AG08396 (cell line): Measurements from ENCODE around the gene KANSL1.
"Not testable (repeated sequence)": the region's sequence is repeated elsewhere in the genome, so short reads cannot be mapped to it uniquely, and the experiment has no call there.

Source experiments
- DNase-seq: peaks from one replicate; pipeline ENCODE4 v3.0.0; 2012; ENCODE audit warnings: low spot score, mixed read lengths

KANSL1 gene

GRCh38 chr17:46023783-46024388 is 169.3 kb downstream of the KANSL1 start:
- no peak for DNase-seq

DNA sequence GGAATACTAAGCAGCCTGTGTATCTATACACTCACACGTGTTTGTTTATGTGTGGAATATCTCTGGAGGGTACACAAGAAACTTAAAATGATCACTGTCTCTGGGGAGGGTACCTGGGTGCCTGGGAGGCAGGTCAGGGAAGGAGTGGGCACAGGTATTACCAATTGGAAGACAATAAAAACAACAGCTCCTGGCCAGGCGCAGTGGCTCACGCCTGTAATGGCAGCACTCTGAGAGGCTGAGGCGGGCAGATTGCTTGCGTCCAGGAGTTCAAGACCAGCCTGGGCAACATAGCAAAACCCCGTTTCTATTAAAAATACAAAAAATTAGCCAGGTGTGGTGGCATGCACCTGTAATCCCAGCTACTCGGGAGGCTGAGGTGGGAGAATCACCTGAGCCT is 169.9 kb downstream of the KANSL1 start:
- not testable (repeated sequence) for DNase-seq

- DNase-seq, result no peak
Measured at GRCh38 chr17:46020998-46021397, 172.2 kb downstream of the KANSL1 start.

- no peak for DNase-seq
Measured at GRCh38 chr17:46020023-46020761, 173.0 kb downstream of the KANSL1 start.

- DNase-seq, result not testable (repeated sequence)
Measured at GRCh38 chr17:46019408-46019925, 173.8 kb downstream of the KANSL1 start.

DNA sequence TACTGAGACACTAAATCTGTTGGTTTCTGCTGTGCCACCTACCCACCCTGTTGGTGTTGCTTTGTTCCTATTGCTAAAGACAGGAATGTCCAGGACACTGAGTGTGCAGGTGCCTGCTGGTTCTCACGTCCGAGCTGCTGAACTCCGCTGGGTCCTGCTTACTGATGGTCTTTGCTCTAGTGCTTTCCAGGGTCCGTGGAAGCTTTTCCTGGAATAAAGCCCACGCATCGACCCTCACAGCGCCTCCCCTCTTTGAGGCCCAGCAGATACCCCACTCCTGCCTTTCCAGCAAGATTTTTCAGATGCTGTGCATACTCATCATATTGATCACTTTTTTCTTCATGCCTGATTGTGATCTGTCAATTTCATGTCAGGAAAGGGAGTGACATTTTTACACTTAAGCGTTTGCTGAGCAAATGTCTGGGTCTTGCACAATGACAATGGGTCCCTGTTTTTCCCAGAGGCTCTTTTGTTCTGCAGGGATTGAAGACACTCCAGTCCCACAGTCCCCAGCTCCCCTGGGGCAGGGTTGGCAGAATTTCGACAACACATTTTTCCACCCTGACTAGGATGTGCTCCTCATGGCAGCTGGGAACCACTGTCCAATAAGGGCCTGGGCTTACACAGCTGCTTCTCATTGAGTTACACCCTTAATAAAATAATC is 179.6 kb downstream of the KANSL1 start:
- DNase-seq, result peak; percentile 85

DNA sequence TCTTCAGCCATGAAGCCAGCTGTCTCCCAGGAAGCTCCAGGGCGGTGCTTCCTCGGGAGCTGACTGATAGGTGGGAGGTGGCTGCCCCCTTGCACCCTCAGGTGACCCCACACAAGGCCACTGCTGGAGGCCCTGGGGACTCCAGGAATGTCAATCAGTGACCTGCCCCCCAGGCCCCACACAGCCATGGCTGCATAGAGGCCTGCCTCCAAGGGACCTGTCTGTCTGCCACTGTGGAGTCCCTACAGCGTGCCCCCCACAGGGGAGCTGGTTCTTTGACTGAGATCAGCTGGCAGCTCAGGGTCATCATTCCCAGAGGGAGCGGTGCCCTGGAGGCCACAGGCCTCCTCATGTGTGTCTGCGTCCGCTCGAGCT is 180.1 kb downstream of the KANSL1 start:
- DNase-seq, result no peak

DNA sequence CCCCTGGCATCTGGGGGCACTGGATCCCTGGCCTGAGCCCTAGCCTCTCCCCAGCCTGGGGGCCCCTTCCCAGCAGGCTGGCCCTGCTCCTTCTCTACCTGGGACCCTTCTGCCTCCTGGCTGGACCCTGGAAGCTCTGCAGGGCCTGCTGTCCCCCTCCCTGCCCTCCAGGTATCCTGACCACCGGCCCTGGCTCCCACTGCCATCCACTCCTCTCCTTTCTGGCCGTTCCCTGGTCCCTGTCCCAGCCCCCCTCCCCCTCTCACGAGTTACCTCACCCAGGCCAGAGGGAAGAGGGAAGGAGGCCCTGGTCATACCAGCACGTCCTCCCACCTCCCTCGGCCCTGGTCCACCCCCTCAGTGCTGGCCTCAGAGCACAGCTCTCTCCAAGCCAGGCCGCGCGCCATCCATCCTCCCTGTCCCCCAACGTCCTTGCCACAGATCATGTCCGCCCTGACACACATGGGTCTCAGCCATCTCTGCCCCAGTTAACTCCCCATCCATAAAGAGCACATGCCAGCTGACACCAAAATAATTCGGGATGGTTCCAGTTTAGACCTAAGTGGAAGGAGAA is 180.6 kb downstream of the KANSL1 start:
- DNase-seq, result no peak

DNA sequence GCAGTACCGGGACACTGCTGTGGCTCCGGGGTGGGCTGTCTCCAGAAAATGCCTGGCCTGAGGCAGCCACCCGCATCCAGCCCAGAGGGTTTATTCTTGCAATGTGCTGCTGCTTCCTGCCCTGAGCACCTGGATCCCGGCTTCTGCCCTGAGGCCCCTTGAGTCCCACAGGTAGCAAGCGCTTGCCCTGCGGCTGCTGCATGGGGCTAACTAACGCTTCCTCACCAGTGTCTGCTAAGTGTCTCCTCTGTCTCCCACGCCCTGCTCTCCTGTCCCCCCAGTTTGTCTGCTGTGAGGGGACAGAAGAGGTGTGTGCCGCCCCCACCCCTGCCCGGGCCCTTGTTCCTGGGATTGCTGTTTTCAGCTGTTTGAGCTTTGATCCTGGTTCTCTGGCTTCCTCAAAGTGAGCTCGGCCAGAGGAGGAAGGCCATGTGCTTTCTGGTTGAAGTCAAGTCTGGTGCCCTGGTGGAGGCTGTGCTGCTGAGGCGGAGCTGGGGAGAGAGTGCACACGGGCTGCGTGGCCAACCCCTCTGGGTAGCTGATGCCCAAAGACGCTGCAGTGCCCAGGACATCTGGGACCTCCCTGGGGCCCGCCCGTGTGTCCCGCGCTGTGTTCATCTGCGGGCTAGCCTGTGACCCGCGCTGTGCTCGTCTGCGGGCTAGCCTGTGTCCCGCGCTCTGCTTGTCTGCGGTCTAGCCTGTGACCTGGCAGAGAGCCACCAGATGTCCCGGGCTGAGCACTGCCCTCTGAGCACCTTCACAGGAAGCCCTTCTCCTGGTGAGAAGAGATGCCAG is 181.3 kb downstream of the KANSL1 start:
- DNase-seq, result no peak

GRCh38 chr17:46010597-46011186 is 182.5 kb downstream of the KANSL1 start:
- DNase-seq, result no peak

DNA sequence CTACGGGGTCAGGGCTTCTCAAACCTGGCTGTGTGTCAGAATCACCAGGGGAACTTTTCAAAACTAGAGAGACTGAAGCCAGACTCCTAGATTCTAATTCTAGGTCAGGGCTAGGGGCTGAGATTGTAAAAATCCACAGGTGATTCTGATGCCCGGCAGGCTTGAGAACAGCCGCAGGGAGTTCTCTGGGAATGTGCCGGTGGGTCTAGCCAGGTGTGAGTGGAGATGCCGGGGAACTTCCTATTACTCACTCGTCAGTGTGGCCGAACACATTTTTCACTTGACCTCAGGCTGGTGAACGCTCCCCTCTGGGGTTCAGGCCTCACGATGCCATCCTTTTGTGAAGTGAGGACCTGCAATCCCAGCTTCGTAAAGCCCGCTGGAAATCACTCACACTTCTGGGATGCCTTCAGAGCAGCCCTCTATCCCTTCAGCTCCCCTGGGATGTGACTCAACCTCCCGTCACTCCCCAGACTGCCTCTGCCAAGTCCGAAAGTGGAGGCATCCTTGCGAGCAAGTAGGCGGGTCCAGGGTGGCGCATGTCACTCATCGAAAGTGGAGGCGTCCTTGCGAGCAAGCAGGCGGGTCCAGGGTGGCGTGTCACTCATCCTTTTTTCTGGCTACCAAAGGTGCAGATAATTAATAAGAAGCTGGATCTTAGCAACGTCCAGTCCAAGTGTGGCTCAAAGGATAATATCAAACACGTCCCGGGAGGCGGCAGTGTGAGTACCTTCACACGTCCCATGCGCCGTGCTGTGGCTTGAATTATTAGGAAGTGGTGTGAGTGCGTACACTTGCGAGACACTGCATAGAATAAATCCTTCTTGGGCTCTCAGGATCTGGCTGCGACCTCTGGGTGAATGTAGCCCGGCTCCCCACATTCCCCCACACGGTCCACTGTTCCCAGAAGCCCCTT is 183.3 kb downstream of the KANSL1 start:
- no peak for DNase-seq

DNA sequence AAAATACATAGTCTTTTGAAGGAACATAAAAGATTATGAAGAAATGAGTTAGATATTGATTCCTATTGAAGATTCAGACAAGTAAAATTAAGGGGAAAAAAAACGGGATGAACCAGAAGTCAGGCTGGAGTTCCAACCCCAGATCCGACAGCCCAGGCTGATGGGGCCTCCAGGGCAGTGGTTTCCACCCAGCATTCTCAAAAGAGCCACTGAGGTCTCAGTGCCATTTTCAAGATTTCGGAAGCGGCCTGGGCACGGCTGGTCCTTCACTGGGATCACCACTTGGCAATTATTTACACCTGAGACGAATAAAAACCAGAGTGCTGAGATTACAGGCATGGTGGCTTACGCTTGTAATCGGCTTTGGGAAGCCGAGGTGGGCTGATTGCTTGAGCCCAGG is 184.6 kb downstream of the KANSL1 start:
- no peak for DNase-seq

- no peak for DNase-seq
Measured at GRCh38 chr17:46007461-46007965, 185.7 kb downstream of the KANSL1 start.

DNA sequence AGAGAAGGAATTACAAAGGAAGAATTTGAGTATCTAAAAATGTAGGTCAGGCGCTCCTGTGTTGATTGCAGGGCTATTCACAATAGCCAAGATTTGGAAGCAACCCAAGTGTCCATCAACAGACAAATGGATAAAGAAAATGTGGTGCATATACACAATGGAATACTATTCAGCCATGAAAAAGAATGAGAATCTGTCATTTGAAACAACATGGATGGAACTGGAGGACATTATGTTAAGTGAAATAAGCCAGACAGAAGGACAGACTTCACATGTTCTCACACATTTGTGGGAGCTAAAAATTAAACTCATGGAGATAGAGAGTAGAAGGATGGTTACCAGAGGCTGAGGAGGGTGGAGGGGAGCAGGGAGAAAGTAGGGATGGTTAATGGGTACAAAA is 187.1 kb downstream of the KANSL1 start:
- DNase-seq, result not testable (repeated sequence)

DNA sequence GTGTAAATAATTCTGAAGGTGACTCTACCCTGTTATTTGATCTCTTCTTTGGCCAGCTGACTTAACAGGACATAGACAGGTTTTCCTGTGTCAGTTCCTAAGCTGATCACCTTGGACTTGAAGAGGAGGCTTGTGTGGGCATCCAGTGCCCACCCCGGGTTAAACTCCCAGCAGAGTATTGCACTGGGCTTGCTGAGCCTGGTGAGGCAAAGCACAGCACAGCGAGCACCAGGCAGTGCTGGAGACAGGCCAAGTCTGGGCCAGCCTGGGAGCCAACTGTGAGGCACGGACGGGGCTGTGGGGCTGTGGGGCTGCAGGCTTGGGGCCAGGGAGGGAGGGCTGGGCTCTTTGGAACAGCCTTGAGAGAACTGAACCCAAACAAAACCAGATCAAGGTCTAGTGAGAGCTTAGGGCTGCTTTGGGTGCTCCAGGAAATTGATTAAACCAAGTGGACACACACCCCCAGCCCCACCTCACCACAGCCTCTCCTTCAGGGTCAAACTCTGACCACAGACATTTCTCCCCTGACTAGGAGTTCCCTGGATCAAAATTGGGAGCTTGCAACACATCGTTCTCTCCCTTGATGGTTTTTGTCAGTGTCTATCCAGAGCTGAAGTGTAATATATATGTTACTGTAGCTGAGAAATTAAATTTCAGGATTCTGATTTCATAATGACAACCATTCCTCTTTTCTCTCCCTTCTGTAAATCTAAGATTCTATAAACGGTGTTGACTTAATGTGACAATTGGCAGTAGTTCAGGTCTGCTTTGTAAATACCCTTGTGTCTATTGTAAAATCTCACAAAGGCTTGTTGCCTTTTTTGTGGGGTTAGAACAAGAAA is 189.1 kb downstream of the KANSL1 start:
- no peak for DNase-seq

DNA sequence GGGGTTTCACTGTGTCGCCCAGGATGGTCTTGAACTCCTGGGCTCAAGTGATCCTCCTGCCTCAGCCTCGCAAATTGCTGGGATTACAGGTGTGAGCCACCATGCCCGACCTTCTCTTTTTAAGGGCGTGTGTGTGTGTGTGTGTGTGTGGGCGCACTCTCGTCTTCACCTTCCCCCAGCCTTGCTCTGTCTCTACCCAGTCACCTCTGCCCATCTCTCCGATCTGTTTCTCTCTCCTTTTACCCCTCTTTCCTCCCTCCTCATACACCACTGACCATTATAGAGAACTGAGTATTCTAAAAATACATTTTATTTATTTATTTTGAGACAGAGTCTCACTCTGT is 190.3 kb downstream of the KANSL1 start:
- DNase-seq, result no peak

GRCh38 chr17:46002311-46002972 is 190.8 kb downstream of the KANSL1 start:
- peak; percentile 80 for DNase-seq

GRCh38 chr17:46001390-46002310 is 191.6 kb downstream of the KANSL1 start:
- DNase-seq, result no peak
